GM18909 (cell line): ENCODE measurements around the gene DHX8.
A peak's percentile ranks its signal among the peaks of the same experiment; 100 is the strongest.

Experiments used
- ATAC-seq: cut with Tn5 transposase; IDR thresholded peaks from one replicate; pipeline ENCODE4 v1.9.1; 2021; ENCODE audit warnings: mild to moderate bottlenecking; ENCODE audit not compliant: unreplicated experiment, poor library complexity

The DHX8 gene

GRCh38 chr17:43543771-43544575 is 60.2 kb downstream of the DHX8 start:
- ATAC-seq: no peak

GRCh38 chr17:43545383-43545632 is 61.5 kb downstream of the DHX8 start:
- ATAC-seq: no peak

- peak; percentile 82 for ATAC-seq
Measured at GRCh38 chr17:43546319-43547188, 62.8 kb downstream of the DHX8 start, which contains the start of gene ETV4. ETV4 (minus strand) TSS chr17:43546340; CDS start chr17:43545617, 723 bp downstream.

- ATAC-seq: no peak
Measured at GRCh38 chr17:43547189-43547550, 63.4 kb downstream of the DHX8 start.

- ATAC-seq: no peak
Measured at GRCh38 chr17:43547659-43548256, 64.0 kb downstream of the DHX8 start.

- no peak for ATAC-seq
Measured at GRCh38 chr17:43548689-43549379, 65.1 kb downstream of the DHX8 start.

- no peak for ATAC-seq
Measured at GRCh38 chr17:43549496-43549895, 65.7 kb downstream of the DHX8 start.

- no peak for ATAC-seq
Measured at GRCh38 chr17:43550754-43551153, 67.0 kb downstream of the DHX8 start.

- ATAC-seq: no peak
Measured at GRCh38 chr17:43552229-43552837, 68.6 kb downstream of the DHX8 start.

GRCh38 chr17:43553573-43553972 is 69.8 kb downstream of the DHX8 start:
- no peak for ATAC-seq

GRCh38 chr17:43554857-43555256 is 71.1 kb downstream of the DHX8 start:
- ATAC-seq: no peak

- ATAC-seq: no peak
Measured at GRCh38 chr17:43556292-43556691, 72.5 kb downstream of the DHX8 start.

- no peak for ATAC-seq
Measured at GRCh38 chr17:43558805-43559160, 75.0 kb downstream of the DHX8 start.

- ATAC-seq: no peak
Measured at GRCh38 chr17:43559161-43559816, 75.5 kb downstream of the DHX8 start.

- ATAC-seq: no peak
Measured at GRCh38 chr17:43560461-43561427, 77.0 kb downstream of the DHX8 start.

GRCh38 chr17:43562679-43563599 is 79.2 kb downstream of the DHX8 start:
- no peak for ATAC-seq
